K562 (cell line): Measurements from ENCODE around the gene RASSF3. TPM values are rescaled to one million over a fixed set of nuclear protein-coding genes. Genes with fewer than 3 reads are reported as not detected.

Experiments
- ATAC-seq: fragments of 200-7000 bp; cut with Tn5 transposase; 3 replicates; pipeline ENCODE4 v1.9.1; 2020; ENCODE audit warnings: moderate library complexity
- BruUV-seq: library from RNA; stranded (reverse); fragments of 400-500 nt; replicated peaks from 2 replicates; lab custom pipeline; 2021; lab: Mats Ljungman, UMichigan
- CTCF ChIA-PET: fragments of 300-600 bp; formaldehyde crosslinking; extraction: SDS; loops from one replicate; lab custom pipeline; 2021; ENCODE audit warnings: low intra/inter-chr PET ratio; lab: Yijun Ruan, JAX
- POLR2A ChIA-PET: fragments of 300-600, 350-650 bp; sonication (Branson Sonifier 250); formaldehyde crosslinking; extraction: SDS; loops from one replicate; lab custom pipeline; 2021; ENCODE audit warnings: antibody characterized with exemption, inconsistent platforms; lab: Yijun Ruan, JAX
- DNase-seq, 4 experiments: peaks; one replicate each; pipeline versions ENCODE4 v3.0.0 to v3.0.0-alpha.2; 2011 to 2018; ENCODE audit warnings: low spot score in 3 of 4, mixed read lengths in 3 of 4; ENCODE audit errors: extremely low read depth in 1 of 4
- FAIRE-seq: peaks from 2 replicates; lab custom pipeline; 2011; peaks lifted over from hg19 to GRCh38; lab: Jason Lieb, UNC
- H2AFZ ChIP-seq: 2 replicates; pipeline ENCODE4 v1.6.0; 2011; ENCODE audit warnings: low read depth, low read length, control low read depth, inconsistent platforms
- H3K27ac ChIP-seq: fragments of 200-600 bp; 3 replicates; pipeline ENCODE4 v1.8.0; 2011; ENCODE audit warnings: low read depth, mild to moderate bottlenecking, control low read depth, inconsistent platforms, low read length, moderate library complexity, mixed read lengths; ENCODE audit errors: extremely low read depth
- H3K27me3 ChIP-seq, 2 experiments: fragments of 300-600 bp in 1 of 2; 2 replicates in 1 of 2; 3 replicates in 1 of 2; pipeline versions ENCODE4 v1.6.0 to v1.8.0; 2011; ENCODE audit warnings: inconsistent platforms in 2 of 2, low read length in 2 of 2, mild to moderate bottlenecking in 1 of 2, mixed read lengths in 1 of 2, moderate library complexity in 1 of 2; ENCODE audit not compliant: control insufficient read depth in 2 of 2, insufficient read depth in 2 of 2
- H3K36me3 ChIP-seq: fragments of 300-600 bp; 3 replicates; pipeline ENCODE4 v1.8.0; 2011; ENCODE audit warnings: mild to moderate bottlenecking, low read length, inconsistent platforms; ENCODE audit not compliant: control insufficient read depth, insufficient read depth
- H3K4me1 ChIP-seq, 2 experiments: fragments of 200-600 bp in 1 of 2; replicated peaks in 1 of 2; 2 replicates in 1 of 2; 3 replicates in 1 of 2; pipeline versions ENCODE4 v1.5.1 to v1.8.0; 2011; ENCODE audit warnings: inconsistent platforms in 2 of 2, low read length in 2 of 2, mild to moderate bottlenecking in 1 of 2, mixed read lengths in 1 of 2, moderate library complexity in 1 of 2; ENCODE audit not compliant: control insufficient read depth in 2 of 2, insufficient read depth in 2 of 2
- H3K4me2 ChIP-seq: 2 replicates; pipeline ENCODE4 v1.6.1; 2011; ENCODE audit warnings: low read length, control low read depth, inconsistent platforms, mixed read lengths; ENCODE audit not compliant: insufficient read depth
- H3K4me3 ChIP-seq: fragments of 200-600 bp; sonication (generic), shearing (Covaris generic); 2 replicates; pipeline ENCODE4 v1.5.1; 2016; ENCODE audit warnings: control low read depth, inconsistent platforms
- H3K79me2 ChIP-seq: fragments of 200-600 bp; 3 replicates; pipeline ENCODE4 v1.8.0; 2011; ENCODE audit warnings: low read length, inconsistent platforms; ENCODE audit not compliant: control insufficient read depth, insufficient read depth
- H3K9ac ChIP-seq, 2 experiments: 2 replicates each; pipeline versions ENCODE4 v1.6.0 to v1.6.1; 2011; ENCODE audit warnings: low read depth in 2 of 2, low read length in 2 of 2, control low read depth in 1 of 2, inconsistent platforms in 1 of 2, mild to moderate bottlenecking in 1 of 2, mixed read lengths in 1 of 2; ENCODE audit not compliant: insufficient read depth in 1 of 2
- H3K9me1 ChIP-seq: one replicate; pipeline ENCODE4 v1.6.0; 2011; ENCODE audit warnings: inconsistent platforms, mild to moderate bottlenecking, low read length, moderate library complexity; ENCODE audit not compliant: control insufficient read depth, insufficient read depth
- H3K9me3 ChIP-seq: replicated peaks from 2 replicates; pipeline ENCODE4 v1.5.1; 2011; ENCODE audit warnings: low read depth, low read length, inconsistent platforms; ENCODE audit not compliant: control insufficient read depth, insufficient read depth
- H4K20me1 ChIP-seq: replicated peaks from 2 replicates; pipeline ENCODE4 v1.6.1; 2011; ENCODE audit warnings: low read length, inconsistent platforms, mixed read lengths; ENCODE audit not compliant: control insufficient read depth, insufficient read depth
- ELF4 ChIP-seq: fragments of 450-650 bp; formaldehyde crosslinking; IDR thresholded peaks from 2 replicates; pipeline ENCODE4 v1.4.0; 2022; ENCODE audit warnings: missing genetic modification characterization
- MIER1 ChIP-seq: fragments of 450-650 bp; IDR thresholded peaks from 2 replicates; pipeline ENCODE4 v1.6.1; 2016; ENCODE audit warnings: antibody characterized with exemption, mild to moderate bottlenecking, low read depth
- MLX ChIP-seq, 2 experiments: fragments of 450-650 bp in 1 of 2; sonication (generic) in 1 of 2; formaldehyde crosslinking; conservative IDR thresholded peaks; 2 replicates each; pipeline versions ENCODE4 v1.4.0 to v1.8.1; 2020 to 2022; ENCODE audit warnings: mild to moderate bottlenecking in 1 of 2, missing genetic modification reagents in 1 of 2
- NR0B1 ChIP-seq: fragments of 450-650 bp; IDR thresholded peaks from one replicate; pipeline ENCODE4 v1.6.1; 2018; ENCODE audit warnings: mild to moderate bottlenecking, moderate library complexity; ENCODE audit not compliant: partially characterized antibody
- NR2C1 ChIP-seq, 2 experiments: fragments of 450-650 bp; IDR thresholded peaks; 2 replicates each; pipeline ENCODE4 v1.6.1; 2017; ENCODE audit warnings: mild to moderate bottlenecking in 2 of 2, antibody characterized with exemption in 1 of 2, inconsistent platforms in 1 of 2, missing compliant biosample characterization in 1 of 2, missing genetic modification characterization in 1 of 2
- RBM34 ChIP-seq: fragments of 200-400 bp; formaldehyde crosslinking; IDR thresholded peaks from 2 replicates; pipeline ENCODE4 v1.6.1; 2018; ENCODE audit warnings: low read length, borderline replicate concordance; ENCODE audit not compliant: insufficient read depth
- SNRNP70 ChIP-seq: fragments of 200-400 bp; formaldehyde crosslinking; optimal IDR thresholded peaks from 2 replicates; pipeline ENCODE3; 2017; ENCODE audit warnings: low read depth, low read length
- SP2 ChIP-seq: IDR thresholded peaks from 2 replicates; pipeline ENCODE4 v1.6.1; 2011; ENCODE audit warnings: mild to moderate bottlenecking, low read depth, low read length, moderate library complexity; ENCODE audit not compliant: poor library complexity, severe bottlenecking; ENCODE audit errors: extremely low read depth
- TFAM ChIP-seq: fragments of 250-450 bp; sonication (Bioruptor Pico); conservative IDR thresholded peaks from 2 replicates; pipeline ENCODE4 v1.5.0; 2021; ENCODE audit warnings: mild to moderate bottlenecking, moderate library complexity
- ZNF12 ChIP-seq: sonication (generic); formaldehyde crosslinking; IDR thresholded peaks from 2 replicates; pipeline ENCODE4 v1.4.0; 2020; ENCODE audit warnings: mild to moderate bottlenecking, missing genetic modification reagents
- ZNF639 ChIP-seq, 2 experiments: fragments of 200-800 bp in 1 of 2; sonication (Bioruptor generic) in 1 of 2; sonication (generic) in 1 of 2; formaldehyde crosslinking in 1 of 2; IDR thresholded peaks in 1 of 2; conservative IDR thresholded peaks in 1 of 2; 2 replicates each; pipeline versions ENCODE4 v1.5.0 to v1.6.1; 2016 to 2020; ENCODE audit warnings: missing compliant biosample characterization in 1 of 2, missing genetic modification characterization in 1 of 2, missing genetic modification reagents in 1 of 2
- ZNF830 ChIP-seq: fragments of 250-450 bp; sonication (Bioruptor Pico); IDR thresholded peaks from 2 replicates; pipeline ENCODE4 v1.5.0; 2021; ENCODE audit warnings: mild to moderate bottlenecking
- WGBS: fragments of 100-300 bp; shearing (Covaris generic); methylation state at CpG from one replicate; pipeline ENCODE4 v1.1.6; 2016; ENCODE audit warnings: low coverage, mixed read lengths; ENCODE audit not compliant: insufficient coverage; ENCODE audit errors: missing lambda C conversion rate; 5-methylcytosine and 5-hydroxymethylcytosine counted together
- in situ Hi-C: fragments of 300-500 bp; cut with MboI; formaldehyde crosslinking; loops from 4 replicates; pipeline ENCODE4 v1.15.0; 2018; ENCODE audit warnings: inconsistent platforms, mixed read lengths
- intact Hi-C: fragments of 100-400 bp; cut with micrococcal nuclease; formaldehyde crosslinking; loops from 2 replicates; pipeline ENCODE4 v1.14.2; 2022
- polyA plus RNA-seq, 8 experiments: library from polyadenylated mRNA; depleted of rRNA in 4 of 8; stranded (reverse) in 5 of 8; unstranded in 3 of 8; fragments of >200 nt; fragmentation: Nextera tagmentation in 2 of 8; fragmentation: Illumina TruSeq in 1 of 8; extraction: Ambion mirVana in 2 of 8; extraction: Trizol in 1 of 8; gene quantifications; 2 replicates each; pipeline versions ENCODE4 v1.2.1 to v1.2.3, GENCODE V29; 2011 to 2014; ENCODE audit warnings: inconsistent platforms in 1 of 8, missing spikeins in 1 of 8
- total RNA-seq, 7 experiments: library from RNA; depleted of rRNA in 6 of 7; stranded (reverse); fragments of >200 nt in 6 of 7; fragmentation: Illumina TruSeq in 2 of 7; extraction: Trizol in 2 of 7; gene quantifications; 2 replicates each; pipeline versions ENCODE4 v1.2.1 to v1.2.3, GENCODE V29; 2011 to 2021; ENCODE audit warnings: low replicate concordance in 1 of 7

Gene RASSF3
- total and polyA plus RNA-seq, 9 of the 15 experiments (the other 6 are each of a cell fraction or from before 2014, with no cell fraction given) = 3.7 to 39.2 (median 20.2) TPM

- Histone ChIP-seq H3K4me2 (no peak overlapping the region), H3K27ac (no peak overlapping the region), H3K79me2 (peaks cover 91% of the 10 kb centered on the region), H3K4me3 (no peak overlapping the region), H3K27me3 (no peaks in the 10 kb centered on the region), H3K4me1 (peaks cover 4 to 38% of the 10 kb centered on the region in 2 experiments; a peak in 4 of 5 replicates), H3K9me3 (no peaks in the 10 kb centered on the region), H2AFZ (no peak overlapping the region), H3K36me3 (peaks cover 24% of the 10 kb centered on the region), H3K9me1 (no peaks in the 10 kb centered on the region), H3K9ac (peak overlapping the region in 1 of 2 experiments; percentile 36; a peak in 1 of 4 replicates), H4K20me1 (no peaks in the 10 kb centered on the region)
- no peak for ATAC-seq
- DNase-seq = no peak
- WGBS = 93% methylated on average over 5 of the region's 5 CpGs
- CTCF ChIA-PET = no interaction called here
- in situ Hi-C loops = no loop called here
- intact Hi-C loops = no loop called here
- BruUV-seq = no TSS peak
- TF ChIP-seq ELF4 (no peak), MIER1 (no peak), NR0B1 (no peak), ZNF12 (CRISPR knock-in tag) (no peak), SNRNP70 (no peak), MLX (CRISPR knock-in tag; conservative IDR thresholded peaks at IDR 0.05) (no peak), NR2C1 (IDR thresholded peaks at IDR 0.05) (no peak), NR2C1 (tag; IDR thresholded peaks at IDR 0.05) (no peak), RBM34 (no peak), ZNF639 (CRISPR knock-in tag; conservative IDR thresholded peaks at IDR 0.05 in 1 of 2, IDR thresholded peaks at IDR 0.05 in 1 of 2) (no peak), TFAM (CRISPR knock-in tag) (no peak), ZNF830 (CRISPR knock-in tag) (no peak), SP2 (no peak)
- POLR2A ChIA-PET = interaction anchor here (0.6 kb wide), 1 partner anchor 16 kb away, joined by 3 read pairs; no protein-coding TSS in a partner anchor
- no peak for FAIRE-seq
Observed at GRCh38 chr12:64631197-64631596, 20.9 kb downstream of the RASSF3 start.
